ENCODE measurements around the gene HDAC5.
A peak's percentile ranks its signal among the peaks of the same experiment; 100 is the strongest.

Gene HDAC5

GRCh38 chr17:44084921-44085320, 38.5 kb downstream of the HDAC5 start:
- Histone ChIP-seq H4K8ac (ENCODE audit: low read depth, low read length) (no peak overlapping the region), H3K4me1 (ENCODE audit: control insufficient read depth in 2 of 2, insufficient read depth in 1 of 2, low read depth in 1 of 2, low read length in 2 of 2) (peaks cover 31 to 33% of the 10 kb centered on the region in 2 donors), H3K14ac (ENCODE audit: low read length) (no peak overlapping the region), H2BK12ac (ENCODE audit: low read length) (no peak overlapping the region), H3K9me3 (replicated peaks in 1 of 2; ENCODE audit: control insufficient read depth in 2 of 2, insufficient read depth in 1 of 2, low read depth in 1 of 2, low read length in 2 of 2) (no peaks in the 10 kb centered on the region), H4K91ac (ENCODE audit: low read depth, low read length, poor library complexity) (no peak overlapping the region), H2BK15ac (ENCODE audit: low read length) (no peak overlapping the region), H2BK120ac (ENCODE audit: low read depth, low read length) (no peak overlapping the region), H3K9ac (ENCODE audit: low read depth, low read length, poor library complexity) (peak overlapping the region; percentile 83), H2BK5ac (ENCODE audit: low read length) (peak overlapping the region; percentile 91), H3K27ac (replicated peaks; ENCODE audit: low read length) (peak overlapping the region; percentile 54), H2AFZ (ENCODE audit: low read length) (no peak overlapping the region), H3K4ac (ENCODE audit: low read length) (no peak overlapping the region), H3K36me3 (replicated peaks in 1 of 2; ENCODE audit: control insufficient read depth in 2 of 2, insufficient read depth in 2 of 2, low read length in 2 of 2) (peaks cover 39 to 40% of the 10 kb centered on the region in 2 donors), H3K4me3 (ENCODE audit: low read length in 2 of 2) (no peak overlapping the region), H2AK5ac (ENCODE audit: low read depth, low read length) (peak overlapping the region; percentile 91), H3K27me3 (ENCODE audit: control insufficient read depth in 3 of 3, insufficient read depth in 3 of 3, low read depth in 1 of 3, low read length in 3 of 3) (no peaks in the 10 kb centered on the region), H3K4me2 (ENCODE audit: insufficient read depth, low read length, poor library complexity, severe bottlenecking) (no peak overlapping the region), H3K18ac (ENCODE audit: low read length) (peak overlapping the region; percentile 65), H3K23ac (ENCODE audit: low read depth, low read length, poor library complexity) (peak overlapping the region; percentile 75), H3K79me1 (ENCODE audit: low read depth, low read length) (no peaks in the 10 kb centered on the region)
- no peak for DNase-seq (ENCODE audit: low spot score)
- no CpG with 5 or more reads among the region's 7 CpGs for WGBS, 2 donors (ENCODE audit: extremely low coverage in 2 of 2, insufficient read length in 2 of 2, insufficient replicate concordance in 1 of 2)

GRCh38 chr17:44084131-44084538, 39.3 kb downstream of the HDAC5 start:
- DNase-seq (ENCODE audit: low spot score) = no peak
- no peaks in the 10 kb centered on the region for H3K27me3 ChIP-seq (ENCODE audit: control insufficient read depth in 3 of 3, insufficient read depth in 3 of 3, low read depth in 1 of 3, low read length in 3 of 3)
- peaks cover 31 to 34% of the 10 kb centered on the region in 2 donors for H3K4me1 ChIP-seq (ENCODE audit: control insufficient read depth in 2 of 2, insufficient read depth in 1 of 2, low read depth in 1 of 2, low read length in 2 of 2)
- H3K4me3 ChIP-seq (ENCODE audit: low read length in 2 of 2) = no peak overlapping the region
- no peak overlapping the region for H3K4ac ChIP-seq (ENCODE audit: low read length)
- no CpG with 5 or more reads among the region's 10 CpGs for WGBS, 2 donors (ENCODE audit: extremely low coverage in 2 of 2, insufficient read length in 2 of 2, insufficient replicate concordance in 1 of 2)
- no peak overlapping the region for H3K14ac ChIP-seq (ENCODE audit: low read length)
- H4K91ac ChIP-seq (ENCODE audit: low read depth, low read length, poor library complexity) = no peak overlapping the region
- H3K79me1 ChIP-seq (ENCODE audit: low read depth, low read length) = no peaks in the 10 kb centered on the region
- no peak overlapping the region for H3K4me2 ChIP-seq (ENCODE audit: insufficient read depth, low read length, poor library complexity, severe bottlenecking)
- H2BK15ac ChIP-seq (ENCODE audit: low read length) = no peak overlapping the region
- H3K9ac ChIP-seq (ENCODE audit: low read depth, low read length, poor library complexity) = peak overlapping the region; percentile 9
- no peak overlapping the region for H3K18ac ChIP-seq (ENCODE audit: low read length)
- H3K23ac ChIP-seq (ENCODE audit: low read depth, low read length, poor library complexity) = peak overlapping the region; percentile 75
- H3K36me3 ChIP-seq (replicated peaks in 1 of 2; ENCODE audit: control insufficient read depth in 2 of 2, insufficient read depth in 2 of 2, low read length in 2 of 2) = peaks cover 42 to 44% of the 10 kb centered on the region in 2 donors
- H3K9me3 ChIP-seq (replicated peaks in 1 of 2; ENCODE audit: control insufficient read depth in 2 of 2, insufficient read depth in 1 of 2, low read depth in 1 of 2, low read length in 2 of 2) = no peaks in the 10 kb centered on the region
- peak overlapping the region; percentile 2 for H2AK5ac ChIP-seq (ENCODE audit: low read depth, low read length)
- no peak overlapping the region for H2BK12ac ChIP-seq (ENCODE audit: low read length)
- H4K8ac ChIP-seq (ENCODE audit: low read depth, low read length) = no peak overlapping the region
- H2AFZ ChIP-seq (ENCODE audit: low read length) = no peak overlapping the region
- no peak overlapping the region for H3K27ac ChIP-seq (replicated peaks; ENCODE audit: low read length)
- no peak overlapping the region for H2BK120ac ChIP-seq (ENCODE audit: low read depth, low read length)
- no peak overlapping the region for H2BK5ac ChIP-seq (ENCODE audit: low read length)

- no peak overlapping the region for H3K4me2 ChIP-seq (ENCODE audit: insufficient read depth, low read length, poor library complexity, severe bottlenecking)
- no peak overlapping the region for H2BK12ac ChIP-seq (ENCODE audit: low read length)
- H3K79me1 ChIP-seq (ENCODE audit: low read depth, low read length) = no peaks in the 10 kb centered on the region
- H2AK5ac ChIP-seq (ENCODE audit: low read depth, low read length) = no peak overlapping the region
- no peak overlapping the region for H4K8ac ChIP-seq (ENCODE audit: low read depth, low read length)
- no peak overlapping the region for H4K91ac ChIP-seq (ENCODE audit: low read depth, low read length, poor library complexity)
- no peak overlapping the region for H2BK5ac ChIP-seq (ENCODE audit: low read length)
- no peak overlapping the region for H3K27ac ChIP-seq (replicated peaks; ENCODE audit: low read length)
- H3K9ac ChIP-seq (ENCODE audit: low read depth, low read length, poor library complexity) = no peak overlapping the region
- no peaks in the 10 kb centered on the region for H3K27me3 ChIP-seq (ENCODE audit: control insufficient read depth in 3 of 3, insufficient read depth in 3 of 3, low read depth in 1 of 3, low read length in 3 of 3)
- H3K4me1 ChIP-seq (ENCODE audit: control insufficient read depth in 2 of 2, insufficient read depth in 1 of 2, low read depth in 1 of 2, low read length in 2 of 2) = peaks cover 30 to 34% of the 10 kb centered on the region in 2 donors
- no peak for DNase-seq (ENCODE audit: low spot score)
- no peak overlapping the region for H3K4ac ChIP-seq (ENCODE audit: low read length)
- WGBS, 2 donors (ENCODE audit: extremely low coverage in 2 of 2, insufficient read length in 2 of 2, insufficient replicate concordance in 1 of 2) = no CpG with 5 or more reads among the region's 12 CpGs
- H2BK15ac ChIP-seq (ENCODE audit: low read length) = no peak overlapping the region
- H3K36me3 ChIP-seq (replicated peaks in 1 of 2; ENCODE audit: control insufficient read depth in 2 of 2, insufficient read depth in 2 of 2, low read length in 2 of 2) = peaks cover 45 to 46% of the 10 kb centered on the region in 2 donors
- peak overlapping the region; percentile 32 for H3K23ac ChIP-seq (ENCODE audit: low read depth, low read length, poor library complexity)
- peak overlapping the region in 1 of 2 donors; percentile 37 for H3K4me3 ChIP-seq (ENCODE audit: low read length in 2 of 2)
- no peak overlapping the region for H3K18ac ChIP-seq (ENCODE audit: low read length)
- H2AFZ ChIP-seq (ENCODE audit: low read length) = no peak overlapping the region
- H3K9me3 ChIP-seq (replicated peaks in 1 of 2; ENCODE audit: control insufficient read depth in 2 of 2, insufficient read depth in 1 of 2, low read depth in 1 of 2, low read length in 2 of 2) = no peaks in the 10 kb centered on the region
- no peak overlapping the region for H3K14ac ChIP-seq (ENCODE audit: low read length)
- no peak overlapping the region for H2BK120ac ChIP-seq (ENCODE audit: low read depth, low read length)
These were observed 40.1 kb downstream of the HDAC5 start for GRCh38 chr17:44083250-44083849.

DNA sequence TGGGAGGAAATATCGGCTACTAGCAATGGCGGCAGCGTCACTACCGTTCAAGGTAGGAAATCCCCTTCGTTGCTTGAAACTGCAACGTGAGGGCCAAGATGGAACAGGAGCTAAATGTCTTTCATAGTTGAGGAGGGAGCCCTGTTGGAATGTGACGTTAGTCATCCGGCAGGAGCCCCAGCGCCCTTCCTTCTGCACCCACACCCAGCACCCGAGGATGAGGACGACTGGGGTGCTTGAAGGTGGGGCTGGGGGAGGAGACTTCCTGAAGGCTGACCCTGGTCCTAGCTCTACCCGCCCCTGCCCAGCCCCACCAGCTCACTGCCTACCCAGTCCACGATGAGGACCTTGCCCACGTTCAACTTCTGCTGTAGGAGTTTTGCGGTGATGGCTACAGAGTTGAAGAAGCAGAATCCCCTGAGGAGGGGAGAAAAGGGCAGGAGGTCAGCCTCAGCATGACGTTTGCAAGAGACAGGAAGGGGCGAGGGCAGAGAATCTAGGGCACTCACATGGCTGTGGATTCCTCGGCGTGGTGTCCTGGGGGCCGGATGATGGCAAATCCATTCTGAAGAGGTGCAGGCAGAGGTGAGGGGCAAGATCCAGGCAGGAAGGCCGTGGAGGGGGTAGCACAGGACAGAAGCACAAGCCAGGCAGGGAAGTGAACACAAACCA, 41.0 kb downstream of the HDAC5 start:
- Histone ChIP-seq H3K9ac (ENCODE audit: low read depth, low read length, poor library complexity) (peak overlapping the region; percentile 30), H2BK5ac (ENCODE audit: low read length) (no peak overlapping the region), H2AK5ac (ENCODE audit: low read depth, low read length) (no peak overlapping the region), H3K4me3 (ENCODE audit: low read length in 2 of 2) (no peak overlapping the region), H3K27me3 (ENCODE audit: control insufficient read depth in 3 of 3, insufficient read depth in 3 of 3, low read depth in 1 of 3, low read length in 3 of 3) (no peaks in the 10 kb centered on the region), H4K91ac (ENCODE audit: low read depth, low read length, poor library complexity) (no peak overlapping the region), H3K18ac (ENCODE audit: low read length) (no peak overlapping the region), H3K4ac (ENCODE audit: low read length) (no peak overlapping the region), H2BK12ac (ENCODE audit: low read length) (no peak overlapping the region), H2AFZ (ENCODE audit: low read length) (no peak overlapping the region), H3K27ac (replicated peaks; ENCODE audit: low read length) (no peak overlapping the region), H3K23ac (ENCODE audit: low read depth, low read length, poor library complexity) (no peak overlapping the region), H3K9me3 (replicated peaks in 1 of 2; ENCODE audit: control insufficient read depth in 2 of 2, insufficient read depth in 1 of 2, low read depth in 1 of 2, low read length in 2 of 2) (no peaks in the 10 kb centered on the region), H2BK120ac (ENCODE audit: low read depth, low read length) (no peak overlapping the region), H3K4me1 (ENCODE audit: control insufficient read depth in 2 of 2, insufficient read depth in 1 of 2, low read depth in 1 of 2, low read length in 2 of 2) (peaks cover 24 to 30% of the 10 kb centered on the region in 2 donors), H4K8ac (ENCODE audit: low read depth, low read length) (no peak overlapping the region), H3K14ac (ENCODE audit: low read length) (no peak overlapping the region), H2BK15ac (ENCODE audit: low read length) (no peak overlapping the region), H3K4me2 (ENCODE audit: insufficient read depth, low read length, poor library complexity, severe bottlenecking) (no peak overlapping the region), H3K36me3 (replicated peaks in 1 of 2; ENCODE audit: control insufficient read depth in 2 of 2, insufficient read depth in 2 of 2, low read length in 2 of 2) (peaks cover 51 to 53% of the 10 kb centered on the region in 2 donors), H3K79me1 (ENCODE audit: low read depth, low read length) (no peaks in the 10 kb centered on the region)
- DNase-seq (ENCODE audit: low spot score) = no peak
- WGBS, 2 donors (ENCODE audit: extremely low coverage in 2 of 2, insufficient read length in 2 of 2, insufficient replicate concordance in 1 of 2) = no CpG with 5 or more reads among the region's 21 CpGs
